T follicular helper cell (primary cell): Measurements from ENCODE around the gene OXER1.

Experiments used
- DNase-seq: peaks from one replicate; pipeline ENCODE4 v3.0.0-alpha.2; 2020; ENCODE audit warnings: low read depth

The OXER1 gene

DNA sequence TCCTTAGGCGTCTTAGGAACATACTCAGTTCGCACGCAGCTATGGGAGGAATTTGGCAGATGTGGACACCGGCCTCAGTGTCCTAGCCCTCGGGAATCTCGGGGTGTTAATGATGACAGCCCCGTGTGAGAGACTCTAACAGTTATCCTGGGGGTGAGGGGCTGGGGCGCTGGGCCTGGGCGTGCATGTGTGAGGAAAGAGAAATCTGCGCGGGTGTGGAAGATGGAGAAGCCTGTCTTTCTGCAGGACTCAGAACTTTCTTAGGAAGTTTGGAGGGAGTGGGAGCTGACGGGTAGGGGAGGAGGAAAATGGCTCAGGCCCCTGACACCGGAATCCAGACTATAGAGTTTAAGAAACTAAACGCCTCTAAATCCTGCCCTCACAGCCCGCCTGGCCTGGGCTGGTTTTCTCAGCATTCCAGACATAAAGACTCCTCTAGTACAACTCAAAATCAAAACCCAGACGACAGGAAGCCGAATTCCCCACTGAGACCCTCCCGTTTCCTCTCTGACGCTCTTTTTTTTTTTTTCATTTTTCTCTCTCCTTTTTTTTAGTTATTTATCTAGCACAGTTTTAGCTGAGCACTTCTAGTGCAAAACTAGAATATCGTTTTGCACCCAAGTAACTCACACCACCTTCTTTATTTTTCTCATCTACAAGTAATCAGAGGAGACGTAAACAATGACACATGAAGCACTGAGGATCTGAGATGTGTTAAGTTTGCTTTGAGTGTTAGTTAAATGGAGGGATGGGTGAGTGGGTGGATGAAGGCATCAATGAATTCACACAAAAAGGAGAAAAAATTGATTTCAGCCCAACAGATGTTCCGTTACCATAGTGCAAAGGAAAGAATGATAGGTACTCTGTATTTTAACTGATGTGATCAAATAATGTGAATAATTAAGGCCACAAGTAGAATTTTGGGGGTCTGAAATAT is 29.7 kb upstream of the OXER1 start:
- DNase-seq = no peak

GRCh38 chr2:42792583-42793333 is 28.8 kb upstream of the OXER1 start, which contains the start of gene HAAO:
Gene HAAO, minus strand, starts transcription at chr2:42792583. Its CDS starts 47 bp downstream, at chr2:42792536.
- no peak for DNase-seq

DNA sequence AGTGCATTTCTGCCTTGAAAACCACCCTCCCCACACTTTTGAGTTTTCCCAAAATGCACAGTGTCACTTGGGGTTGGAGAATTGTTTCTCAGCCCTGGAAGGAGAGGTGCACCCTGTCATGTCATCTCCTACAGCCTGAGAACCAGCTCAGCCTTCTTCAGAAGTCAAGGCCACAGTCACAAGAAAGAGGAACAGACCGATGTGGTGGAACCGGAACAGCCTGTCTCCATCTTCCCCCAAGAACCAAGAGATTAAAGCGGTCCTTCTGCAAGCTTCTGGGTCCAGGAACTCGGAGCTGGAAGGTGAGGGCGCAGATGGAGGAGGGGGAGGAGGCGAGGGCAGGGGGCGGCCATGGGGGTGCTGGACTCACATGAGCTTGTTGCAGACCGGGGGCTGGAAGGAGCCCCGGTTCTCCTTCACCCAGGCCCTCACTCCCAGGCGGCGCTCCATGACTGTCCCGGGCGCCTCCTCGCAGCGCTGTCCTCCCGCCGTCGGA is 28.2 kb upstream of the OXER1 start:
- no peak for DNase-seq

DNA sequence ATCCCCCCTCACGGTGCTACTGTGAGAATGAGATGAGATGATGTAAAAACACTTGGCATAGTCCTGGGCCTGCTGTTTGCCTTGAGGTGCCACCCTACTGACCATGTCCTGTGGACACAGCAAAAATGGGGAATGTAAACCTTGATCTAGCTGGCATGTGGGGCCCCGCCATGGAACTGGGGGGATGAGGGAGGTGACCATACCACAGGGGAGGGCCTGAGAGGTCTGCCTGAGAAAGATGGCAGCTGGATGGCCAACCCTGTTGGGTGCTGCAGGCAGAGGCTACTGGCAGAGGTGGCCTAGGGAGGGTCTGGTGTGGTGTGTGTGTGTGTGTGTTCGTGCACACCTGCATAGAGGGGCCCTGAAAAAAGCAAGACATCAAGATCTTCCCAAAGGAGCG is 27.7 kb upstream of the OXER1 start:
- no peak for DNase-seq

DNA sequence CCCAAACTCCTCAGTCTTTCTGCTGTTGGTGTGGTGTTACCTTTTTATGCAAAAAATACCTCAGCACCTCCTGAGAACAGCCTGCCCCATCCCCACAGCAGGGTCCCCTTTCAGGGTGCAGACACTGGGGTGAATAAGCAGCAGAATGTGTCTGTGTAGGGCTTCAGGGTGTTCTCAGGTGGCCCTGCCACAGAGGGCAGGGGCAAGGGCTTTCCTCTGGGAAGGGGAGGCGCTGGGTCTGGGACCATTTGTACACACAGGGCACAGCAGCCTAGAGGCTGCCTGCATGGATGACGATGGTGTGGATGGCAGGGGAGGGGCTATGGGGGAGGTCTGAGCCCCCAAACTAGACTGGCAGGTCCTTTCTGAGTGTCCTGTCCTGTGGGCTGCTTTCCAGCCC is 25.8 kb upstream of the OXER1 start:
- DNase-seq = no peak

- no peak for DNase-seq
Observed at GRCh38 chr2:42788882-42789281, 24.9 kb upstream of the OXER1 start.

DNA sequence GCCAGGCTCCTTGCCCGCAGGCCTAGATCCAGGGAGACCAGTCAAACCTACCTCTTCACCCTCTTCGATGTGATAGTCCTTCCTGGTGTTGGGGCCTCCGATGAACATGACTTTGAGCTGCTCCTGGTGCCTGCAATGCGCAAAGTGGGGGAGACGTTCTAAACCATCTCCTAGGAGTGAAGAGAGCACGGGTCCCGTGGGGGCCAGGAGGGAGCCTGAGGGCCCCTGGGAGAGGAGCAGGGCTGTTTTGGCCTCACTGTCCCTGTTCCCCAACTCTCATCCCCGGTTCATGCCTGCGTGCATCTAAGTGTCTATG is 24.5 kb upstream of the OXER1 start:
- DNase-seq = no peak

GRCh38 chr2:42787788-42788477 is 24.0 kb upstream of the OXER1 start:
- no peak for DNase-seq

DNA sequence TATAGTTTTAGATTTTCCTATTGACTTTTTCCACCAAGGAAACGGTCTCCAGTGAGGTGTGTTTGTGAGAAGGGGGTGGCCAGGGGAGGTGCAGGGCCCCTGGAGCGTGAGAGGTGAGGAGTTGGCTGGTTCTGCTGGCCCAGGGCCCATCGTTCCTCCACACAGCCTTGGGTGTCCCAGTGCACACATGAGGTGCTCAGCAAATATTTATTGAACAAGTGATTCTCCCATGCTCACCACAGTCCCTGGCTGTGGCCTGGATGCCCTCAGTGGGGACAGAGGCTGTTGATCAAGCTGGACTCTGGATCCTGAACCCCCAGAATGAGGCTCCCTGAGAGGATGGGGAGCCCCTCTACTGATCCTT is 23.5 kb upstream of the OXER1 start:
- DNase-seq = no peak

GRCh38 chr2:42786561-42787345 is 22.8 kb upstream of the OXER1 start:
- no peak for DNase-seq

GRCh38 chr2:42784204-42784880 is 20.4 kb upstream of the OXER1 start:
- DNase-seq = no peak

- no peak for DNase-seq
Observed at GRCh38 chr2:42783511-42783910, 19.6 kb upstream of the OXER1 start.

GRCh38 chr2:42781181-42781580 is 17.2 kb upstream of the OXER1 start:
- DNase-seq = no peak

DNA sequence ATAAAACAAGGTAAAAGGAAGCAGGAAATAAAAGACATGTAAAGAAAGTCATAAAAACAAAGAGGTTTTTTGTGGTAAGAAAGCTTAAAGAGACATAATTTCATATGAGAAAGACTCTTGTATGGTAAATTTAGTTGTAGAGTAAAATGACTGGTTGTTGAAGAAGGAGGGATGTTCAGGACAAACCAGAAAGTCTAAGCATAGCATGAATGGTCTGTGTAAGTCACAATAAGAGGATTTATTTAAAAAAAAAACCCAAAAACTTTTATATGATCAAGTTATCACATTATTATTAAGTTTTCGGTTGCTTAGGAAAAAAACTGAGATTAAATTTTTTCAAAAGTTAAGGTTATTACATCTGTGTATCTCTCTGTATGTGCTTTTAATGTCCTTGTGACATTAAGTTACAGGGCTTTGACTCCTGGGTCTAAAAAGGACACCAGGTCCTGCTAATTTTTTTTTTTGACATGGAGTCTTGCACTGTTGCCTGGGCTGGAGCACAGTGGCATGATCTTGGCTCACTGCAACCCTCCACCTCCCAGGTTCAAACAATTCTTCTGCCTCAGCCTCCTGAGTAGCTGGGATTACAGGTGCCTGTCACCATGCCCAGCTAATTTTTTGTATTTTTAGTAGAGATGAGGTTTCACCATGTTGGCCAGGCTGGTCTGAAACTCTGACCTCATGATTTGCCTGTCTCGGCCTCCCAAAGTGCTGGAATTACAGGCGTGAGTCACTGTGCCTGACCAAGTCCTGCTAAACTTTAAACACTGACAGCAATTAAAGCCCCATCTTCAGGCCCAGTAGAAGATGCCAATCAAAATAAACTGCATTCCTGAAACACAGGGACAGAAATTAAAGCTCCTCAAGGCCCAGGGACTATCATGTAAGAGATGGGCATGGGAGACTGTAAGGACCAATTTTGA is 14.2 kb upstream of the OXER1 start:
- no peak for DNase-seq

DNA sequence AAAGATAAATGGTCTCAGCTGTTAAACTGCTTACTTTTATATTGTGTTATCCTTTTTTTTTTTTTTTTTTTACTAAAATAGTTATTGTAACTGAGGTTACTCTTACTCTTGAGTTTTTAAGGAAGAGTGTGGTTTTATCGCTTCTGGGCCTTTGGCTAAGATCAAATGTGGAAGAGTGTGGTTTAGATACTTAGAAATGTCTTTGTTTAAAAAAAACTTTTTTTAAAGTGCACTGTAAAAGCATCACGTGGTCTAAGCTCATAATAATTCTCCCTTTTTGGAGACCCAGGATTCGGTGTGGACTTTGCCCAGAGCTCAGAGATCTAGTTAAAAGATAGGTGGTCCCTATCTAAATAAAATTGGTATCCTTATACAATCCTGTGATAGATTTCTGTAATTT is 11.9 kb upstream of the OXER1 start:
- DNase-seq = no peak

GRCh38 chr2:42775186-42775585 is 11.3 kb upstream of the OXER1 start:
- DNase-seq = no peak

DNA sequence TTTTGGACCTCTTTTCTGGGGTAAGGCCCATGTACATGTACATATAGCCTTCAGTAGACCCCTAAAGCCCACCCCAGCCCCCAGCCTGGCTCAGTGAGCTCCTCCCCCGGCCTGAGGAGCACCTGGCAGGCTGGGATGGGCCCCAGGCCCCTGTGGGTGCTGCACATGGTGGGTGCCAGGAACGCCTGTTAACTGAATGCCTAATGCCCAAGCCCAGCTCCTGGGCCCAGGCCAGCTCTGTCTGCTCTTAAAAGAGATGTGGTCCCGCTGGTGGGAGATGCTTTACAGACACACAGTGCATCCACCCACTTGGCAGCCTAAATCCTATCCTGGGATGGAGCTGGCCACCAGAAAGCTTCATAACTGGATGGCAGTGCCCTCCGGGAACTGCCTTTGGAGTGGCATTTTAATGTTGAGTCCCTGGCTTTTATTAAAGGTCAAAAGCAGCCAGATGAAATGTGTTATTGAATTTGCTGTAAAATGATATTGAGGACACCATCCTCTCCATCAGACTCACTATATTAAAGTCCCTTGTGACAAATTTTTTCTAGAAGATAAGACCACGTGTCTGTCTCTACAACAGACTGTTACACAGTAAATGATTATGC is 7.7 kb upstream of the OXER1 start:
- DNase-seq = no peak

- no peak for DNase-seq
Observed at GRCh38 chr2:42770288-42771131, 6.6 kb upstream of the OXER1 start.
